K562 (cell line): Measurements from ENCODE around the gene ZNF865. TPM values are rescaled to one million over a fixed set of nuclear protein-coding genes. Genes with fewer than 3 reads are reported as not detected.

Experiments used
- BRCA1 ChIP-seq, 2 experiments: fragments of 450-650 bp in 1 of 2; sonication (generic) in 1 of 2; formaldehyde crosslinking in 1 of 2; IDR thresholded peaks; 2 replicates each; pipeline versions ENCODE4 v1.5.0 to v1.6.1; 2017 to 2020; ENCODE audit warnings: mild to moderate bottlenecking in 1 of 2, missing genetic modification reagents in 1 of 2
- DMBX1 ChIP-seq: fragments of 250-450 bp; sonication (Bioruptor Pico); IDR thresholded peaks from 2 replicates; pipeline ENCODE4 v1.8.0; 2022; ENCODE audit warnings: inconsistent platforms, mild to moderate bottlenecking, moderate library complexity, borderline replicate concordance
- DNMT1 ChIP-seq: fragments of 450-650 bp; IDR thresholded peaks from 2 replicates; pipeline ENCODE4 v1.6.1; 2016; ENCODE audit warnings: antibody characterized with exemption, mild to moderate bottlenecking
- FUS ChIP-seq: fragments of 200-400 bp; formaldehyde crosslinking; optimal IDR thresholded peaks from 2 replicates; pipeline ENCODE3; 2017; ENCODE audit warnings: low read depth, low read length
- KAT2B ChIP-seq: IDR thresholded peaks from one replicate; pipeline ENCODE4 v1.6.1; 2012; ENCODE audit warnings: low read depth, mild to moderate bottlenecking, control low read depth, inconsistent platforms, low read length, moderate library complexity
- KHSRP ChIP-seq: fragments of 450-650 bp; IDR thresholded peaks from 2 replicates; pipeline ENCODE4 v1.6.1; 2017
- MYC ChIP-seq, 2 experiments: fragments of 250-450 bp in 1 of 2; sonication (Bioruptor Pico) in 1 of 2; IDR thresholded peaks; 2 replicates each; pipeline versions ENCODE4 v1.5.1 to v1.6.1; 2012 to 2021; ENCODE audit warnings: low read depth in 2 of 2, borderline replicate concordance in 1 of 2, improper control_type of control experiment in 1 of 2, low read length in 1 of 2, mild to moderate bottlenecking in 1 of 2, moderate library complexity in 1 of 2
- NCOR1 ChIP-seq: fragments of 450-650 bp; IDR thresholded peaks from 2 replicates; pipeline ENCODE4 v1.6.1; 2016; ENCODE audit warnings: mild to moderate bottlenecking, moderate library complexity
- RNF2 ChIP-seq: sonication (generic); IDR thresholded peaks from 2 replicates; pipeline ENCODE4 v1.6.1; 2016
- SIN3B ChIP-seq: fragments of 450-650 bp; IDR thresholded peaks from 2 replicates; pipeline ENCODE4 v1.6.1; 2017; ENCODE audit warnings: low read depth, mild to moderate bottlenecking, moderate library complexity
- SMAD4 ChIP-seq: fragments of 250-450 bp; sonication (Bioruptor Pico); conservative IDR thresholded peaks from 2 replicates; pipeline ENCODE4 v1.8.0; 2021; ENCODE audit warnings: inconsistent platforms, mild to moderate bottlenecking, moderate library complexity
- SRSF3 ChIP-seq: fragments of 200-400 bp; formaldehyde crosslinking; IDR thresholded peaks from 2 replicates; pipeline ENCODE4 v1.6.1; 2016; ENCODE audit warnings: mild to moderate bottlenecking, low read length, moderate library complexity; ENCODE audit not compliant: insufficient read depth
- TAF9B ChIP-seq: fragments of 450-650 bp; IDR thresholded peaks from 2 replicates; pipeline ENCODE4 v1.6.1; 2018; ENCODE audit warnings: mild to moderate bottlenecking; ENCODE audit not compliant: partially characterized antibody
- ZNF263 ChIP-seq: sonication (generic); formaldehyde crosslinking; IDR thresholded peaks from 2 replicates; pipeline ENCODE4 v1.8.0; 2022; ENCODE audit warnings: mild to moderate bottlenecking, missing genetic modification reagents, borderline replicate concordance
- ZNF668 ChIP-seq: fragments of 250-450 bp; sonication (Bioruptor Pico); IDR thresholded peaks from 2 replicates; pipeline ENCODE4 v1.8.0; 2022; ENCODE audit warnings: mild to moderate bottlenecking, inconsistent platforms
- polyA plus RNA-seq, 8 experiments: library from polyadenylated mRNA; depleted of rRNA in 4 of 8; stranded (reverse) in 5 of 8; unstranded in 3 of 8; fragments of >200 nt; fragmentation: Nextera tagmentation in 2 of 8; fragmentation: Illumina TruSeq in 1 of 8; extraction: Ambion mirVana in 2 of 8; extraction: Trizol in 1 of 8; gene quantifications; 2 replicates each; pipeline versions ENCODE4 v1.2.1 to v1.2.3, GENCODE V29; 2011 to 2014; ENCODE audit warnings: inconsistent platforms in 1 of 8, missing spikeins in 1 of 8
- total RNA-seq, 7 experiments: library from RNA; depleted of rRNA in 6 of 7; stranded (reverse); fragments of >200 nt in 6 of 7; fragmentation: Illumina TruSeq in 2 of 7; extraction: Trizol in 2 of 7; gene quantifications; 2 replicates each; pipeline versions ENCODE4 v1.2.1 to v1.2.3, GENCODE V29; 2011 to 2021; ENCODE audit warnings: low replicate concordance in 1 of 7
- TF ChIP-seq, protein P1 (sequence below): fragments of 250-450 bp; sonication (Bioruptor Pico); IDR thresholded peaks from 2 replicates; pipeline ENCODE4 v1.8.0; 2021; ENCODE audit warnings: moderate library complexity, mild to moderate bottlenecking, inconsistent platforms
- TF ChIP-seq, protein P2 (sequence below): fragments of 450-650 bp; IDR thresholded peaks from 2 replicates; pipeline ENCODE4 v1.7.0; 2016; ENCODE audit warnings: borderline replicate concordance
- TF ChIP-seq, protein P3 (sequence below), 3 experiments: IDR thresholded peaks in 2 of 3; conservative IDR thresholded peaks in 1 of 3; 2 replicates each; pipeline ENCODE4 v1.5.1; 2011 to 2012; ENCODE audit warnings: low read length in 3 of 3, mild to moderate bottlenecking in 3 of 3, control low read depth in 2 of 3, improper control_type of control experiment in 1 of 3, inconsistent platforms in 1 of 3, low read depth in 1 of 3, mixed read lengths in 1 of 3, moderate library complexity in 1 of 3; ENCODE audit not compliant: insufficient read depth in 2 of 3
- TF ChIP-seq, protein P4 (sequence below): fragments of 250-450 bp; sonication (Bioruptor Pico); IDR thresholded peaks from 2 replicates; pipeline ENCODE4 v1.8.0; 2022; ENCODE audit warnings: inconsistent platforms, mild to moderate bottlenecking, moderate library complexity, borderline replicate concordance

ZNF865 gene
- total and polyA plus RNA-seq, 9 of the 15 experiments (the other 6 are each of a cell fraction or from before 2014, with no cell fraction given): 0.40 to 18.8 (median 1.6) TPM; not detected in 2

- TF ChIP-seq MYC (IDR thresholded peaks at IDR 0.05; ENCODE audit: low read depth, low read length): peak; percentile 87
- 0 out of 2 replicates have a peak, but pooled peaks have one; percentile 41 for TF ChIP-seq MYC (CRISPR knock-in tag; IDR thresholded peaks at IDR 0.05; ENCODE audit: borderline replicate concordance, low read depth)
- peak; percentile 94 for TF ChIP-seq SIN3B
- TF ChIP-seq DMBX1 (CRISPR knock-in tag): 0 out of 2 replicates have a peak, but pooled peaks have one; percentile 13
- TF ChIP-seq, protein P1, sequence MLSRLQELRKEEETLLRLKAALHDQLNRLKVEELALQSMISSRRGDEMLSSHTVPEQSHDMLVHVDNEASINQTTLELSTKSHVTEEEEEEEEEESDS (CRISPR knock-in tag): no peak
- TF ChIP-seq SRSF3: no peak
- no peak for TF ChIP-seq ZNF263 (CRISPR knock-in tag)
- no peak for TF ChIP-seq TAF9B
- peak; percentile 60; the same call in 1 of the 2 replicates for TF ChIP-seq SMAD4 (CRISPR knock-in tag)
- no peak for TF ChIP-seq DNMT1
- TF ChIP-seq KAT2B: no peak
- TF ChIP-seq BRCA1 (IDR thresholded peaks at IDR 0.05): no peak
- no peak for TF ChIP-seq BRCA1 (CRISPR knock-in tag; IDR thresholded peaks at IDR 0.05)
- TF ChIP-seq ZNF668 (CRISPR knock-in tag): no peak
- TF ChIP-seq RNF2: 0 out of 2 replicates have a peak, but pooled peaks have one; percentile 41
- TF ChIP-seq KHSRP: no peak
- TF ChIP-seq, protein P2, sequence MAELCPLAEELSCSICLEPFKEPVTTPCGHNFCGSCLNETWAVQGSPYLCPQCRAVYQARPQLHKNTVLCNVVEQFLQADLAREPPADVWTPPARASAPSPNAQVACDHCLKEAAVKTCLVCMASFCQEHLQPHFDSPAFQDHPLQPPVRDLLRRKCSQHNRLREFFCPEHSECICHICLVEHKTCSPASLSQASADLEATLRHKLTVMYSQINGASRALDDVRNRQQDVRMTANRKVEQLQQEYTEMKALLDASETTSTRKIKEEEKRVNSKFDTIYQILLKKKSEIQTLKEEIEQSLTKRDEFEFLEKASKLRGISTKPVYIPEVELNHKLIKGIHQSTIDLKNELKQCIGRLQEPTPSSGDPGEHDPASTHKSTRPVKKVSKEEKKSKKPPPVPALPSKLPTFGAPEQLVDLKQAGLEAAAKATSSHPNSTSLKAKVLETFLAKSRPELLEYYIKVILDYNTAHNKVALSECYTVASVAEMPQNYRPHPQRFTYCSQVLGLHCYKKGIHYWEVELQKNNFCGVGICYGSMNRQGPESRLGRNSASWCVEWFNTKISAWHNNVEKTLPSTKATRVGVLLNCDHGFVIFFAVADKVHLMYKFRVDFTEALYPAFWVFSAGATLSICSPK: no peak
- TF ChIP-seq FUS: no peak
- 0 out of 2 replicates have a peak, but pooled peaks have one; percentile 16 for TF ChIP-seq NCOR1
- TF ChIP-seq, protein P3, sequence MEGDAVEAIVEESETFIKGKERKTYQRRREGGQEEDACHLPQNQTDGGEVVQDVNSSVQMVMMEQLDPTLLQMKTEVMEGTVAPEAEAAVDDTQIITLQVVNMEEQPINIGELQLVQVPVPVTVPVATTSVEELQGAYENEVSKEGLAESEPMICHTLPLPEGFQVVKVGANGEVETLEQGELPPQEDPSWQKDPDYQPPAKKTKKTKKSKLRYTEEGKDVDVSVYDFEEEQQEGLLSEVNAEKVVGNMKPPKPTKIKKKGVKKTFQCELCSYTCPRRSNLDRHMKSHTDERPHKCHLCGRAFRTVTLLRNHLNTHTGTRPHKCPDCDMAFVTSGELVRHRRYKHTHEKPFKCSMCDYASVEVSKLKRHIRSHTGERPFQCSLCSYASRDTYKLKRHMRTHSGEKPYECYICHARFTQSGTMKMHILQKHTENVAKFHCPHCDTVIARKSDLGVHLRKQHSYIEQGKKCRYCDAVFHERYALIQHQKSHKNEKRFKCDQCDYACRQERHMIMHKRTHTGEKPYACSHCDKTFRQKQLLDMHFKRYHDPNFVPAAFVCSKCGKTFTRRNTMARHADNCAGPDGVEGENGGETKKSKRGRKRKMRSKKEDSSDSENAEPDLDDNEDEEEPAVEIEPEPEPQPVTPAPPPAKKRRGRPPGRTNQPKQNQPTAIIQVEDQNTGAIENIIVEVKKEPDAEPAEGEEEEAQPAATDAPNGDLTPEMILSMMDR (IDR thresholded peaks at IDR 0.05 in 2 of 3, conservative IDR thresholded peaks at IDR 0.05 in 1 of 3; ENCODE audit: insufficient read depth in 2 of 3, low read depth in 1 of 3, low read length in 3 of 3): no peak; a peak in 1 of 6 replicates
- TF ChIP-seq, protein P4, sequence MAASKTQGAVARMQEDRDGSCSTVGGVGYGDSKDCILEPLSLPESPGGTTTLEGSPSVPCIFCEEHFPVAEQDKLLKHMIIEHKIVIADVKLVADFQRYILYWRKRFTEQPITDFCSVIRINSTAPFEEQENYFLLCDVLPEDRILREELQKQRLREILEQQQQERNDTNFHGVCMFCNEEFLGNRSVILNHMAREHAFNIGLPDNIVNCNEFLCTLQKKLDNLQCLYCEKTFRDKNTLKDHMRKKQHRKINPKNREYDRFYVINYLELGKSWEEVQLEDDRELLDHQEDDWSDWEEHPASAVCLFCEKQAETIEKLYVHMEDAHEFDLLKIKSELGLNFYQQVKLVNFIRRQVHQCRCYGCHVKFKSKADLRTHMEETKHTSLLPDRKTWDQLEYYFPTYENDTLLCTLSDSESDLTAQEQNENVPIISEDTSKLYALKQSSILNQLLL (CRISPR knock-in tag): no peak
Observed at GRCh38 chr19:55643003-55643886, 37.8 kb downstream of the ZNF865 start, which contains the start of gene ZNF581 (continued).
